GM18858 (cell line): ENCODE data around the gene CCDC172.
"Not testable (repeated sequence)": the region's sequence is repeated elsewhere in the genome, so short reads cannot be mapped to it uniquely, and the experiment has no call there.

ENCODE experiments used
- ATAC-seq: cut with Tn5 transposase; IDR thresholded peaks from one replicate; pipeline ENCODE4 v1.9.1; 2021; ENCODE audit not compliant: unreplicated experiment

Gene CCDC172

DNA sequence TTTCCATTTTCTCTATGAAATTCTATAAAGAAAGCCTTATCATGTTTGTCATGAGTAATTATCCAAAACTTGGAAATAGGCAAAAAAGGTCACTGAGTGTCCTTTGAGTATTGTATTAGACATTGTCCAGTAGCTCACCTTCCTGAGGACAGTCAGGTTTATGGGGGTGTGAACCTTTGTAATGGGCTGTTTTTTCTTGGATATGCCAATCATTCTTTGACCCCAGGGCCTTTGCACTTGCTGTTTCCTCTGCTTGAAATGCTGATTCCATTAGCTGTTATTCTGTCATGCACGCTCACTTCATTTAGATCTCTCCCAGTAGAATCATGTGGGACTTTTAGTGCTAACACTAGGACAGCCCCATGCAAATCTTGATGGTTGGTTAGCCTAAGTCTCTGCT, 4.9 kb downstream of the CCDC172 start:
- ATAC-seq: no peak

DNA sequence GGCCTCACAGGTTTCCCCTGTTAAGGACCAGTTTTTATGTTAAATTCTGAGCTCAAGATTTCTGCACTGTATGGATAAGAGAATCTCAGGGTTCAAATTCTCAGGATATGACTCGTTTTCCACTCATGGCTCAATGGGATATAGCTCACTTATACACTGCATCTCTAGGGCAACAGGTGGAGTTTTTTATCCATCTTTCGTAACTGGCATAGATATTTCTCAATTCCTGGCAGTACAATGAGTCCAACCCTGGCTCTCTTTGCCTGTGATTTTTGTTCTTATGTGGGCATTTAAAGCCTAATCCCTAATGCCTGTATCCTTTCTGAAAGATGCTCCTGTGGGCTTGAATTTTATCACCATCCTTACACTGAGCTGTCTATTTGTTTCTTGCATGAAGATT, 7.6 kb downstream of the CCDC172 start:
- ATAC-seq: no peak

DNA sequence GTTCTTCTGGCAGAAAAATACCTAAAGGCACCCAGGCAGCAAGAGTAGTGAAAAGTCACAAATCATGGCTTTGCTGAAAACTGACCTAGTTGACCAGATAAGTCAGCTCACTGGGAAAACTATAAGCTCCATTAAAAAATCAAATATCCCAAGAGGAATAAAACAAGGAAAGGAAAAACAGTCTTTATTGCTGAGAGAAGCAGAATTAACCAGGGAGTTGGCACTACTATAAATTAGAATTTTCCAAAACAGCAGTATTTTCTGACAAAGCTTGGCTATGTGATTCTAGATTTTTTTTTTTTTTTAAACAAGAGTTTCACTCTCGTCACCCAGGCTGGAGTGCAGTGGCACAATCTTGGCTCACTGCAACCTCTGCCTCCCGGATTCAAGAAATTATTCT, 12.6 kb downstream of the CCDC172 start:
- no peak for ATAC-seq

DNA sequence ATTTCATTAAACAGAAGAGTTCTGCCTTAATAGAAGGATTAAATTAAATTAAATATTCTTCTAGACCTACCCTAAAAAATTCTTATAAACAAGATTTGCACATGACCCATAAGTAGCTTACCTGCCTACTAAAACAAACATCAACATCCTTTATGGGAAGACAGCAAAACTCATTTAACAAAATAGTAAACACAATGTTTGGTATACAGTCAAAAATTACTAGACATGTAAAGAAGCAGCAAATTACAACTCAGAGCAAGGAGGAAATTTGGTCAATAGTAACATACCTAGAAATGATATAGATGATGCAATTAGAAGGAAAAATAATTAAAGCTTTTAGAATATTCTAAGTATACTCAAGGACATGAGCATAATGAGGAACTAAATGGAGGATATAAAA, 27.9 kb downstream of the CCDC172 start:
- no peak for ATAC-seq

DNA sequence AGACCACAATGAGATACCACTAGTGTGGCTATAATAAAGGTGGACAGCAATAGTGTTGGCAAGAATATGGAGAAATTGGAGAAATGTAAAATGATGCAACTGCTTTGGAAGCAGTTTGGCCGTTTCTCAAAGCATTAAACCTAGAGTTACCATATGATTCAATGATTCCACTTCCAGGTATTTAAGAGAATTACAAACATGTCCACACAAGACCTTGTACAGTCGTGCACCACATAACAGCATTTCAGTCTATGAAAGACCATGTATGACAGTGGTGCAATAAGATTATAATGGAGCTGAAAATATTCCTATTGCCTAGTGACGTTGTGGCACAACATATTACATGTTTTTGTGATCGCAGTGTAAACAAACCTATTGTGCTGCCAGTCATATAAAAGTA, 29.6 kb downstream of the CCDC172 start:
- ATAC-seq: no peak

DNA sequence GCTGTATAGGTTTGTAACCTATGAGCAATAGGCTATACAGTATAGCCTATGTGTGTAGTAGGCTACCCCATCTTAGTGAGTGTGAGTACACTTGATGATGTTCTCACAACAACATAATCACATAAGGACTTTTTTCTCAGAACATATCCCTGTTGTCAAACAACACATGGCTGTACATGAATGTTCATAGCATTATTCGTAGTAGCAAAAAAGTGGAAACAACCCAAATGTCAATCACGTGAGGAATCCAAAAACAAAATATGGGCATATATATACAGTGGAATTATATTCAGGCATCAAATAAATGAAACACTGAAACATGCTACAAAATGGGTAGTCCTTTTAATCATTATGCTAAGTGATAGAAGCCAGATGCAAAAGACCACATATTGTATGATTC, 31.1 kb downstream of the CCDC172 start:
- no peak for ATAC-seq

DNA sequence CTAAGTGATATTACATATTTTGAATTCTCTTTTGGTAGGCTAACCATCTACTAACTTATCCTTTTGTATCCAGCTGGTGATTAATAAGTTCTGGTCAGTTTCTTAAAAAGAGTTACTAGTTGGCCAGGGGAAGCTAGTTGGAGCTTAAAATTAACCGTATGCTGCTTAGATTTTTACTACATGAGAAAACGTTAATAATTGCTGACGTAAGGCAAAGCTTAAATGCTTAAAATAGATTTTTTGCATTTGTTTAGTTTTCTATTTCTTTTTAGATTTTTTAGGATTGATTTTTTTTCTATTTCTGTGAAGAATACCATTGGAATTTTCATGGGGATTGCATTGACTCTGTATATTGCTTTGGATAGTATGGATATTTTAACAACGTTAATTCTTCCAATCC, 32.6 kb downstream of the CCDC172 start:
- ATAC-seq: no peak

DNA sequence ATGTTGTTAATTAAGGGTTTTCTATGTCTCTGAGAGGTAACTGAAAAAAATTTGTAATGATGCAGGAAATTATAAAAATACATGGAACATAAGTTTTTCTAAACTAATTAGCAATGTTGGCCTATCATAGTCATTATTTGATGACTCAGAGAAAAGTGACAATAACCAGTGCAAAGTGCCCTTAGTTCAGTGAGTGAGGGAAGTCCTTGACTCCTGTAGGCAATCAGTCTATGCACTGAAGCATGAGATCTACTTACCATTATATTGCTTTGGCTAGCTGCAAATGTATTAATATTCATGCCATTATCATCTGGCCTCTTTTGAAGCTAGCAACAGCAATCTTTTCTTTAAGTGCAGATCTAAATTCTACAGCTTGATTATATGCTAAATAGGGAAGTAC, 40.6 kb downstream of the CCDC172 start:
- no peak for ATAC-seq

DNA sequence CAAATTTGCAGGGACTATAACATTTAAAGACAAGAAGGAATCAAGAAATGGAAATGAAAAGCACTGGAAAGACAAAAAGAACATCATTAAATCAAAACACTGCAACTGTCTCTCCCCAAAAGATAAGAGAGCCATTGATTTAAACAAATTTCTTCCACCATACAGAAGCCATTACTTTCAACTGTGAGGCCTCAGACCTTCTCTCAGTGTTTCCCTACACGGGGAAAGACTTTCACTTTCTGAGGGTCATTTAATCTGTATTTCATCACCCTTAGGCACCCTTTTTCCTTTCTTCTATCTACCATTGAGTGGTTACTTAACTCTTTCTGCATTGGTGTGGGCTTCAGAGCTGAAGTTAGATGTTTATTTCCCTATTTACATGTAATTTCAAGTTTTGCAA, 47.5 kb downstream of the CCDC172 start:
- ATAC-seq: no peak

DNA sequence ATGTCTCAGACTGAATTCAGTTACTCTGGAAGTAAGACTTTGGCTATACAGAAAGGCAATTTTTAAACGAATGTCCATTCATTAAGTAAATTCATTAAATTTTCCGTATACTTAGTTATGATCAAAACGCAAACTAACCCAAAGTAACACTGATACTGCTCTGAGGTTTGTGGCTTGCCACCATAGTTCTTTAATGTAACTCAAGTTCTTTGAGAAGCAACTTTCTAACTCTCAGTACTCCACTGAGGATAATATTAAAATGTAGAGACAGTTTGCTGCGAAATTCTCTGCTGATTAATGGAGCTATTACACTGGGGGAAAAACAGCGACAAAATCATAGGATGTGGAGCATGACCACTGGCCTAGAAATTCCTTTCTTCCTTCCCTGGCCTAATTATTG, 58.0 kb downstream of the CCDC172 start:
- ATAC-seq: no peak

DNA sequence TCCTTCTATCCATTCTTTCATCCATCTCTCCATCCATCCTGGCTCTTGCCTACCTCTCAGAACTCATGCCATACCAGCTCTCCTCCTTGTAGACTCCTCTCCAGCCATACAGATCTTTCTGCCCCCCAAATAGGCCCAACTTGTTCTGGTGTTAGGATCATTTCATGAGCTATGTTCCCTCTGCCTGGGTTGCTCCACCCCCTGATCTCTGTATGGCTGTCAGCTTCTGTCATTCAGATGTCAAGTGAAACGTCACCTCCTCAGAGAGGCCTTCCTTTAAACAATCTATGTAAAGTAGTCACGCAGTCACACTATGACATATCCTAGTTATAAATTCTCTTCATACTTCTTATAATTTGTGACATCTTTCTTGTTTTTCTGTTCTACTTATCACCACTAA, 61.1 kb downstream of the CCDC172 start:
- ATAC-seq: no peak

DNA sequence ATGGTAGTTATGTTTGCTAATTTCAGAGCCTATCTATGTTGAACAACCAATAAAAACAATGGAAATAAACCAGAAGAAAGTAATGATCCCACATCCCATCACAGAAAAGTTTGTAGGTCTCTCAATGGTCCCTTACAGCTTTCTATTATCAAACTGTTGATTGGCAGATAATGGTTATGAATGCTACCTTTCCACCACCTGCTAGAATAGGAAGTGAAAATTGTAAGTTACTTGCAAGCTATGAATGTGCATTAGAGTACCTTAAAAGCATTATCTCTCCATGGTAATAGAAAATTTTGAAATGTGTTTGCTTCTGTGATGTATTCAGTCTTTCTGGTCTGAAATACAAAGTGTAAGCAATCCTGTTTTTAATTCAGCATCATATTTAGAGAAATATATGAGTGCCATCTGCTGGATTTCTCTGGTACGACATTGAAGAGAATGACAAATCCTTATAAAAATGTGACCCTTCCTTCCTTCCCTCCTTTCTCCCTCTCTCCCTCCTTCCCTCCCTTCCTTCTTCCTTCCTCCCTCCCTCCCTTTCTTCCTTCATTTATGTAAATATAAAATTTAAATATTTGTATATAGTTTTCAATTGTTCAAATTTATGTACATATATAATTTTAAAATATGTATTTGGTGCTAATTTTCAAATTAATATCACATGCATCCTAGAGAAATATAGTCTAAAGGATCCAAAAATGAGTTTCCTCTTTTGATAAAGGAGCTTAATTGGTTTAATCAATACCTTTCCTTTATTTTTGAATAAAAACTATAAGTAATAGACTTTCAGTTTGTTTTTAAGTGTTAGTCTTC, 62.0 kb downstream of the CCDC172 start:
- peak; percentile 61 for ATAC-seq

DNA sequence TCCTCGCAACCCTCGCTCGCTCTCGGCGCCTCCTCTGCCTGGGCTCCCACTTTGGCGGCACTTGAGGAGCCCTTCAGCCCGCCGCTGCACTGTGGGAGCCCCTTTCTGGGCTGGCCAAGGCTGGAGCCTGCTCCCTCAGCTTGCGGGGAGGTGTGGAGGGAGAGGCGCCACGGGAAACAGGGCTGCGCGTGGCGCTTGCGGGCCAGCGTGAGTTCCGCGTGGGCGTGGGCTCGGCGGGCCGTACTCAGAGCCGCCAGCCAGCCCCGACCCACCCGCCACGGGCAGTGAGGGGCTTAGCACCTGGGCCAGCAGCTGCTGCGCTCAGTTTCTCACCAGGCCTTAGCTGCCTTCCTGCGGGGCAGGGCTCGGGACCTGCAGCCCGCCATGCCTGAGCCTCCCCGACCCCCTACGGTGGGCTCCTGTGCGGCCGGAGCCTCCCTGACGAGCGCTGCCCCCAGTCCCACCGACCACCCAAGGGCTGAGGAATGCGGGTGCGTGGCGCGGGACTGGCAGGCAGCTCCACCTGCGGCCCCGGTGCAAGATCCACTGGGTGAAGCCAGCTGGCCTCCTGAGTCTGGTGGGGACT, 69.1 kb downstream of the CCDC172 start:
- ATAC-seq: not testable (repeated sequence)

DNA sequence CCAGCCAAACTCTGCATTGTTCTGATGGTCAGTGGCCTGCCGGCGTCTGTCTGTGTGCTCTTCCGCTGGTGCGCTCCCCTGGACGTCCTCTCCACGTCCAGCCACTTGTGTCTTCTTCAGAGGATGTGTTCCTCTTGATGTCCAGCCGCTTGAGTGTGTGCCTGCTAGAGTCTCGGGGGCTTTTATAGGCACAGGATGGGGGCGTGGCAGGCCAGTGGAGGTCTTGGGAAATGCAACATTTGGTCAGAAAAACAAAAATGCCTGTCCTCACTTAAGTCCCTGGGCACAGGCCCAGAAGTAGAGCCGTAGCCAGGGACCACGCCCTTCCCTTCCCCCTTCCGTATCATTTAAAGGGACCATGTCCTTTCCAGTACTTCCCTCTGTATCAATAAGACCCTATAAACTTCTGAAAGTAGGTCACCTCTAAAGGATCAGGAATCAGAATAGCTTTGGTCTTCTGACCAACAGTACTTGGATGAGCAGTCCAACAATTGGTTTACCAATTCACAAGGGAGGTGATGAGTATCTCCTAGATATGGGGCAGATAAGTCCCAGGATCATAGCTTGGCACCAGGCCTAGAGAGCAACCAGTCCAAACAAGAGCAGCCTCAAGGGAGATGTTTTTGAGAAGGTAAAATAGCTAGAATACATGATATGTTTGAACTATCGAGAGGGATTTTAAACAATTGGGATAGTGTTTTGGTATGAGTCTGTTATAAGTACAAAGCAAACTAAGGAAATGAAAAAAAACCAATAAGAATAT, 71.2 kb downstream of the CCDC172 start:
- ATAC-seq: no peak

DNA sequence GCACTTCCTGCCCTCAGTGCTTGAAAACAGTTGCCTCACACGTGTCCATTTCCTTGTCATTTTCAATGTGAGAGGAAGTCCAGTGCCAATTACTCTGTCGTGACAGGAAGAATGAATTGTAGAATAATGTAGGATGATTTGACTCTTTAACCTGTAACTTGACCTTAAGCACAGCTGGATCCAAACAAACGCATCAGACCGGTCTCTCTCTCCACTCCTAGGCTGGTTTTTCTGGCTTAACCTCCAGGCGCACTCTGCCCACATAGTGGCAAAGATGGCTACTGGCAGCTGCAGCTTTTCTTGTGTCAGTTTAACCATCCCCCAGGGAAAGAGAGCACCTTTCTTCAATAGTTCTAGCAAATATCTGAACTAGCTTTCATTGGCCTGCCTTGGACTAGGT, 74.0 kb downstream of the CCDC172 start:
- no peak for ATAC-seq

DNA sequence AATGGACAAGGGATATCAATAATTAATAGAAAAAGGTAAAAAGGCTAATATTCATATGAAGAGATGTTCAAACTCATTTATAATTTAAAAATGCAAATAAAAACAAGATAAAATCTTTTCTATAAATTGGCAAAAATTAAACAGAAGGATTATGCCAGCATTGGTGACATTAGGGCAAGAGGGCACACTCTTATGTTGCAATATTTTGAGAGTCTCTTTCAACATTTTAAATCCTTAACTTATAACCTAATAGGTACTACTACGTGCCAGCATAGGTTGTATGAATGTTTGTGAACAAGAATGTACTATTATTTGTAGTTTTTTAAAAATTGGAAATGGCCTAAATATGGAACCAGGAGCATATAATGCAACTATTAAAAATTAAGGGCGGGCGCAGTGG, 78.6 kb downstream of the CCDC172 start:
- ATAC-seq: no peak

DNA sequence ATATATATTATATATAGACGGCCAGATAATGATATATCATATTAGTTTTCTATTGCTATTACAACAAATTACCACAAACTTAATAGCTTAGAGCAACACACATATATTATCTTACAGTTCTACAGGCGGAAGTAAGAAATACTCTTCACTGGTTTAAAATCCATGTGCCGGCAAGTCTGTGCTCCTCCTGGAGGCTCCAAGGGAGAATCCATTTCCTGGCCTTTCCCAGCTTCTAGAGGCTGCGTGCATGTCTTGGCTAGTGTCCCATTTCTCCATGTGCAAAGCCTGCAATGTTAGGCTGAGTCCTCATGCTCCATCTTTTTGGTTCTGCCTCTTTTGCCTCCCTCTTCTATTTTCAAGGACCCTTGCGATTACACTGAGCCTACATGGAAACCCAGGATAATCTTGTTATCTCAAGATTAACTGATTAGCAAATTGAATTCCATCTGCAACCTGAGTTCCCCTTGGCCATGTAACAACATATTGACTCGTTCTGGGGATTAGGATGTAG, 79.5 kb downstream of the CCDC172 start:
- ATAC-seq: no peak

DNA sequence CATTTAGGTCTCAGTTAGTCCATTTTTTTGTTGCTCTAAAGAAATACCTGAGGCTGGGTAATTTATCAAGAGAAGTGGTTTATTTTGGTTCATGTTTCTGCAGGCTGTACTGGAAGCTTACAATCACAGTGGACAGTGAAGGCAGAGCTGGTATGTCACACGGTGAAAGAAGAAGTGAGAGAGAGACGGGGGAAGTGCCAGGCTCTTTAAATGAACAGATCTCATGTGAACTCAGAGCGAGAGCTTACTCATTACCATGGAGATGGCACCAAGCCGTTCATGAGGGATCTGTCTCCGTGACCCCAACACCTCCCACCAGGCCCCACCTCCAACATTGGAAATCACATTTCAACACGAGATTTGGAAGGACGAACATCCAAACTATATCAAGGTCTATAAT, 84.5 kb downstream of the CCDC172 start:
- peak; percentile 83 for ATAC-seq

DNA sequence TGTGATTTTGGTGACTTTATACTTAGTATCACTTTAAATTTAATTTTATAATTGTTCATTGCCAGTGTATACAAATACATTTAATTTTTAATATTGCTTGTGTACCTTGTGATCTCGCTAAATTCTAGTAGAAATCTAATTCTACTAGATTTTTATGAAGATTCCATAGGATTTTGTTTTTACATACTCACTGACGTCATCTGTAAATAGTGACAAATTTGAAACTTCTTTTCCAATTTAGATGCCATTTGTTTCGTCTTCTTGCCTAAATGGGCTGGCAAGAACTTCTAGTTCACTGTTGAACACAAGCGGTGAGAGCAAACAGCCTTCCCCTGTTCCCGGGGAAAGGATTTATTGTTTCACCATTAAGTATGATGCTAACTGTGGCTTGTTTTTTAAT, 86.1 kb downstream of the CCDC172 start:
- no peak for ATAC-seq

DNA sequence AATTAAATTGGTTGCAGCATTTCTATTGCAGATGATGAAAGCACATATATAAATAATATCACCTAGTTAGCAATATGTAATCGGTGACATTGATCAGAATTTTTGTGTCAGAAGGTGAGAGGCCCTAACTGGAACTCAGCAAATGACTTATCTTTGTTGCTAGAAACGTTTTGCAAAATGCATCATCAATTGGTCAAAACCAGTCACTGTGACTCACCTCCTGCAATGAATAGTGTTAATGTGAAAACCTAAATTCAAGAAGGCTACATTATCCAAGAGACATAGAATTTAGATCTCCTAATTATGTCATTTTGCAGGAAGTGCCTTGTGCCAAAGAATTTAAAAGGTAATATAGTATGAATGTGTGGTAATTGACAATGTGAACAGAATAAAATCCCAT, 93.6 kb downstream of the CCDC172 start:
- ATAC-seq: no peak

DNA sequence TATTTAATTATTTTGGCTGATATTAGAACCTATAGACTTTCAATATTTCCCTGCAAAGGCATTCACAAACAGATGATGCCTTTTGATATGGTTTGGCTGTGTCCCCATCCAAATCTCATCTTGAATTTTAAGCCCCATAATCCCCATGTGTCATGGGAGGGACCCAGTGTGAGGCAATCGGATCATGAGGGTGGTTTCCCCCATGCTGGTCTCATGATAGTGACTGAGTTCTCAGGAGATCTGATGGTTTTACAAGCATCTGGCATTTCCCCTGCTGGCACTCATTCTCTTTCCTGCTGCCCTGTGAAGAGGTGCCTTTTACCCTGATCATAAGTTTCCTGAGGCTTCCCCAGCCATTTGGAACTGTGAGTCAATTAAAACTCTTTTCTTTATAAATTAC, 94.1 kb downstream of the CCDC172 start:
- ATAC-seq: no peak

DNA sequence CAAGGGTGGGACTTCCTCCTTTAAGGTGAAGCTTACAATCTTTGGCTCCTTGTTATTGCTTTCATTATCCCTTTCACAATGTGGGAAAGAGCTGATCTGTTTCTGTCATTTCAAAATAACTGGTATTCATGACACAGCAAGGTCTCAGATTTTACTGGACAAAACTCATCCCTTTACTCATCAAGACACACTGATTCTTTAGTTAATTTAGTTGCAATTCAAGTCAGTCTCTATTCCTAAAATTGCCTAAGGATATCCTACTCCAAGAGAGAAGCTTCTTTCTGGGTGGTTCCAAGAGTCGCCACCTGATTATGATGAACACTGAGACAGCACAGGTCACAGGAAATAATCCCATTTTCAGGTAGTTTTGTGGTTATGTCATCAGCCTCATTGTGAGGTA, 97.6 kb downstream of the CCDC172 start:
- ATAC-seq: no peak
